ENCODE data around the gene CYB5R3. TPM values are rescaled to one million over a fixed set of nuclear protein-coding genes. Genes with fewer than 3 reads are reported as not detected.
"Not testable (repeated sequence)": the region's sequence is repeated elsewhere in the genome, so short reads cannot be mapped to it uniquely, and the experiment has no call there.

CYB5R3 gene
- total RNA-seq, 4 donors from 2014 or later = 134 to 200 (median 176) TPM

DNA sequence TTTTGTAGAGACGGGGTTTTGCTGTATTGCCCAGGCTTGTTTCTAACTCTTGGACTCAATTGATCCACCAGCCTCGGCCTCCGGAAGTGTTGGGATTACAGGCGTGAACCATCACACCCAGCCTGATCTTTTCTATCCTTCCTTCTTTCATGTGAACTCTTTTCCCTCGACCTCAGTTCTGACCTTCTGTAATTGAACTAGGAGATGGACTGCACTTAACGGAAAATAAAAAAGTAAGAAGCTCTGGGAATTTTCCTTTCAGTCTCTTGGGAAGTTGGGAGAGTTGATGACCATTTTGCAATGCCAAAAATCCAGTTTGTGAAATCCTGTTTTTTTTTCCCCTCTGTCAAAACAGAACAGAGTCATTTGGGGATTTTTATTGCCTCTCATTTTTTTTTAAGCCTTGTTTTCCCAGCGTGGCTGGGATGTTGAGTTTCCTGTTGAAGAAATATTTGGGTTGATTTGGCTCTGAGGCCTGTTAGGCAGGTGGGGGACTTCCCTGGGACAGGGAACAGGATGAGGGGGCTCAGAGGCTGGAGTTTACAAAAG is 26.9 kb upstream of the CYB5R3 start:
- peaks cover 0 to 61% (median 28%) of the 10 kb centered on the region in 4 donors for H3K4me1 ChIP-seq
- no peaks in the 10 kb centered on the region for H3K36me3 ChIP-seq
- no peaks in the 10 kb centered on the region for H3K27me3 ChIP-seq
- WGBS, 2 donors = 38 to 40% methylated on average over 7 of the region's 7 CpGs
- DNase-seq (ENCODE audit: low spot score in 2 of 2) = no peak
- no peak overlapping the region for H3K4me3 ChIP-seq
- peak overlapping the region; percentile 50 to 89 (median 78) for H3K27ac ChIP-seq
- TF ChIP-seq POLR2A (IDR thresholded peaks at IDR 0.05) (no peak), CTCF (IDR thresholded peaks at IDR 0.05) (peak in 1 of 5 experiments; percentile 12), EP300 (IDR thresholded peaks at IDR 0.05) (peak; percentile 88 to 90)
- H3K9me3 ChIP-seq = no peaks in the 10 kb centered on the region

- WGBS, 2 donors = 12 to 26% methylated on average over 2 of the region's 2 CpGs
- Histone ChIP-seq H3K27ac (peak overlapping the region in 2 of 4 donors; percentile 25 to 38), H3K4me3 (no peak overlapping the region), H3K27me3 (no peaks in the 10 kb centered on the region), H3K4me1 (peaks cover 0 to 55% (median 25%) of the 10 kb centered on the region in 4 donors), H3K36me3 (no peaks in the 10 kb centered on the region), H3K9me3 (no peaks in the 10 kb centered on the region)
- DNase-seq (ENCODE audit: low spot score in 2 of 2) = no peak
- TF ChIP-seq EP300 (IDR thresholded peaks at IDR 0.05) (peak in 1 of 2 donors; percentile 61), CTCF (IDR thresholded peaks at IDR 0.05) (no peak)
These were observed 24.8 kb upstream of the CYB5R3 start for GRCh38 chr22:42673898-42674401.

DNA sequence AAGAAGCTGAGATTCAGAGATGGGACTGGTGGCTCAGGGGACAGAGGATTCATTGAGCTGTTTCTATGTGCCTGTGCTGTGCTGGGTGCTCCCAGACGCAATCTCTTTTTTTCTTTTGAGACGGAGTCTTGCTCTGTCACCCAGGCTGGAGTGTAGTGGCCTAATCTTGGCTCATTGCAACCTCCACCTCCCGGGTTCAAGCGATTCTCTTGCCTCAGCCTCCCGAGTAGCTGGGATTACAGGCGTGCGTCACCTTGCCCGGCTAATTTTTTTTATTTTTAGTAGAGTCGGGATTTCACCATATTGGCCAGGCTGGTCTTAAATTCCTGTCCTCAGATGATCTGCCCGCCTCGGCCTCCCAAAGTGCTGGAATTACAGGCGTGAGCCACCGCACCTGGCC is 23.9 kb upstream of the CYB5R3 start:
- not testable (repeated sequence) for H3K27me3 ChIP-seq; H3K36me3 ChIP-seq; H3K27ac ChIP-seq; DNase-seq (ENCODE audit: low spot score in 2 of 2); H3K9me3 ChIP-seq; H3K4me3 ChIP-seq
- peaks cover 0 to 55% (median 25%) of the 10 kb centered on the region in 4 donors for H3K4me1 ChIP-seq
- 95% methylated on average over 13 of the region's 13 CpGs for WGBS, 2 donors

- H3K27me3 ChIP-seq = no peaks in the 10 kb centered on the region
- WGBS, 2 donors = 66 to 67% methylated on average over 19 of the region's 19 CpGs
- no peaks in the 10 kb centered on the region for H3K36me3 ChIP-seq
- H3K4me1 ChIP-seq = peaks cover 0 to 36% (median 16%) of the 10 kb centered on the region in 4 donors
- no peak overlapping the region for H3K4me3 ChIP-seq
- TF ChIP-seq POLR2A (IDR thresholded peaks at IDR 0.05) (no peak), EP300 (IDR thresholded peaks at IDR 0.05) (peak; percentile 41 to 65)
- no peaks in the 10 kb centered on the region for H3K9me3 ChIP-seq
- no peak for DNase-seq (ENCODE audit: low spot score in 2 of 2)
- H3K27ac ChIP-seq = peak overlapping the region in 2 of 4 donors; percentile 7 to 28
These were observed 21.9 kb upstream of the CYB5R3 start for GRCh38 chr22:42670921-42671709.

DNA sequence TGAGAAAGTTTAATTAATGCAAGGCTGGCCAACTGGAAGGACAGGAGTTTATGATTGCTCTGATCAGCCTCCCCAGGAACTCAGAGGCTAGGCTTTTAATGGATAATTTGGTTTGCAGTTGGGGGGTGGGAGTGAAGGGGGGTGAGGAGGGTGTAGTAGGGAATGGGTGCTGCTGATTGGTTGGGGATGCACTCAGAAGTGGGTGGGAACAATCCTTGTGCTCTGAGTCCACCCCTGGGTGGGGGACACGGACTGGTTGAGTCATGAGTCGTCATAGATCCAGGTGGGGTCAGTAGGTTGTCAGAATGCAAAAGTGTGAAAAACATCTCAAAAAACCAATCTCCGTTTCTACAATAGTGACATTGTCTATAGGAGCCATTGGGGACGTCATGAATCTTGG is 20.9 kb upstream of the CYB5R3 start:
- no peak for DNase-seq (ENCODE audit: low spot score in 2 of 2)
- Histone ChIP-seq H3K36me3 (no peaks in the 10 kb centered on the region), H3K4me1 (peaks cover 0 to 25% (median 12%) of the 10 kb centered on the region in 4 donors), H3K4me3 (no peak overlapping the region), H3K9me3 (no peaks in the 10 kb centered on the region), H3K27ac (no peak overlapping the region), H3K27me3 (no peaks in the 10 kb centered on the region)
- WGBS, 2 donors = 55 to 78% methylated on average over 4 of the region's 4 CpGs
- no peak for TF ChIP-seq EP300 (IDR thresholded peaks at IDR 0.05)
- no peak for TF ChIP-seq CTCF (IDR thresholded peaks at IDR 0.05)
- no peak for TF ChIP-seq POLR2A (IDR thresholded peaks at IDR 0.05)

GRCh38 chr22:42666393-42666792 is 17.2 kb upstream of the CYB5R3 start:
- peaks cover 0 to 19% (median 12%) of the 10 kb centered on the region in 4 donors for H3K4me1 ChIP-seq
- H3K36me3 ChIP-seq; H3K27me3 ChIP-seq; DNase-seq (ENCODE audit: low spot score in 2 of 2); H3K27ac ChIP-seq; H3K4me3 ChIP-seq; H3K9me3 ChIP-seq: not testable (repeated sequence)
- 82 to 88% methylated on average over 3 of the region's 3 CpGs for WGBS, 2 donors
